PC-3 (cell line): ENCODE results near the gene REV1. TPM values are rescaled to one million over a fixed set of nuclear protein-coding genes. Genes with fewer than 3 reads are reported as not detected.
A peak's percentile ranks its signal among the peaks of the same experiment; 100 is the strongest.

Source experiments
- ATAC-seq: fragments of 200-7000 bp; cut with Tn5 transposase; 2 replicates; pipeline ENCODE4 v1.9.1; 2020; ENCODE audit warnings: mild to moderate bottlenecking, moderate library complexity
- BruUV-seq: library from RNA; stranded (reverse); fragments of 400-500 nt; replicated peaks from 2 replicates; lab custom pipeline; 2021; lab: Mats Ljungman, UMichigan
- CTCF ChIA-PET: fragments of 300-600 bp; sonication (Branson Sonifier 250); formaldehyde crosslinking; loops from one replicate; lab custom pipeline; 2022; ENCODE audit warnings: antibody characterized with exemption; lab: Charles Lee
- POLR2A ChIA-PET: fragments of 300-600 bp; sonication (Branson Sonifier 250); formaldehyde crosslinking; loops from one replicate; lab custom pipeline; 2022; ENCODE audit warnings: antibody characterized with exemption; ENCODE audit not compliant: unreplicated experiment; lab: Charles Lee
- DNase-seq: peaks from one replicate; pipeline ENCODE4 v3.0.0-alpha.2; 2015
- H2AFZ ChIP-seq: fragments of 300-600 bp; sonication (generic); 2 replicates; pipeline ENCODE4 v1.6.0; 2016; ENCODE audit warnings: antibody characterized with exemption, low read length
- H3F3A ChIP-seq: fragments of 300-600 bp; sonication (generic); one replicate; pipeline ENCODE4 v1.6.0; 2017; ENCODE audit warnings: antibody characterized with exemption, low read length, control low read depth, mild to moderate bottlenecking; ENCODE audit not compliant: unreplicated experiment
- H3K27ac ChIP-seq: fragments of 300-600 bp; sonication (generic); 2 replicates; pipeline ENCODE4 v1.5.1; 2016; ENCODE audit warnings: mild to moderate bottlenecking, low read length
- H3K27me3 ChIP-seq: fragments of 300-600 bp; sonication (generic); 2 replicates; pipeline ENCODE4 v1.6.1; 2016; ENCODE audit warnings: low read length, mixed read lengths
- H3K36me3 ChIP-seq: fragments of 300-600 bp; sonication (generic); 2 replicates; pipeline ENCODE4 v1.6.1; 2016; ENCODE audit warnings: low read depth, mixed run types, low read length, mixed read lengths
- H3K4me1 ChIP-seq: fragments of 300-600 bp; sonication (generic); 2 replicates; pipeline ENCODE4 v1.5.1; 2016; ENCODE audit warnings: low read length; ENCODE audit not compliant: insufficient read depth
- H3K4me2 ChIP-seq: fragments of 300-600 bp; sonication (generic); 2 replicates; pipeline ENCODE4 v1.6.0; 2016; ENCODE audit warnings: low read length
- H3K4me3 ChIP-seq: fragments of 300-600 bp; sonication (generic); 2 replicates; pipeline ENCODE4 v1.5.1; 2016; ENCODE audit warnings: mild to moderate bottlenecking, low read length, mixed read lengths
- H3K79me2 ChIP-seq: fragments of 300-600 bp; sonication (generic); 2 replicates; pipeline ENCODE4 v1.6.1; 2017; ENCODE audit warnings: low read length, mixed read lengths
- H3K9ac ChIP-seq: fragments of 300-600 bp; sonication (generic); 2 replicates; pipeline ENCODE4 v1.6.0; 2016; ENCODE audit warnings: mild to moderate bottlenecking, low read length
- H3K9me2 ChIP-seq: fragments of 300-600 bp; sonication (generic); replicated peaks from 2 replicates; pipeline ENCODE4 v1.6.1; 2016; ENCODE audit warnings: mixed run types, low read length, mixed read lengths
- H3K9me3 ChIP-seq: fragments of 300-600 bp; sonication (generic); 2 replicates; pipeline ENCODE4 v1.6.1; 2016; ENCODE audit warnings: low read length, mixed read lengths
- H4K20me1 ChIP-seq: fragments of 300-600 bp; sonication (generic); 2 replicates; pipeline ENCODE4 v1.6.1; 2016; ENCODE audit warnings: low read length, mixed read lengths
- EZH2 ChIP-seq: fragments of 300-600 bp; sonication (generic); IDR thresholded peaks from one replicate; pipeline ENCODE4 v1.6.1; 2017; ENCODE audit warnings: antibody characterized with exemption, mild to moderate bottlenecking, low read length; ENCODE audit not compliant: unreplicated experiment
- EZH2phosphoT487 ChIP-seq: fragments of 300-600 bp; sonication (generic); IDR thresholded peaks from 2 replicates; pipeline ENCODE4 v1.6.1; 2018; ENCODE audit warnings: mild to moderate bottlenecking, antibody characterized with exemption, low read length, borderline replicate concordance
- intact Hi-C: fragments of 100-400 bp; cut with micrococcal nuclease; formaldehyde crosslinking; loops from 2 replicates; pipeline ENCODE4 v1.9.0; 2023
- total RNA-seq: library from RNA; depleted of rRNA; stranded (reverse); fragments of >200 nt; gene quantifications from 2 replicates; pipeline ENCODE4 v1.2.3, GENCODE V29; 2014
- TF ChIP-seq, protein P1 (sequence below): fragments of 300-600 bp; sonication (generic); conservative IDR thresholded peaks from 2 replicates; pipeline ENCODE4 v1.5.1; 2017; ENCODE audit warnings: antibody characterized with exemption, low read depth, mild to moderate bottlenecking, low read length

The REV1 gene
- total RNA-seq, 1 experiment from 2014 or later, result 17.9 TPM

- no peaks in the 10 kb centered on the region for H3F3A ChIP-seq
- H3K4me2 ChIP-seq, result no peak overlapping the region
- H3K9me2 ChIP-seq, result no peaks in the 10 kb centered on the region
- H3K79me2 ChIP-seq, result no peaks in the 10 kb centered on the region
- H3K36me3 ChIP-seq, result peaks cover 32% of the 10 kb centered on the region
- H3K9ac ChIP-seq, result no peak overlapping the region
- DNase-seq (peak; percentile 19), ATAC-seq (no peak; the same call in 1 of the 2 replicates)
- intact Hi-C loops, result no loop called here
- no peak overlapping the region for H3K4me3 ChIP-seq
- BruUV-seq, result no TSS peak
- H2AFZ ChIP-seq, result no peak overlapping the region
- ChIA-PET POLR2A (no interaction called here), CTCF (no interaction called here)
- TF ChIP-seq EZH2 (no peak), EZH2phosphoT487 (no peak)
- TF ChIP-seq, protein P1, sequence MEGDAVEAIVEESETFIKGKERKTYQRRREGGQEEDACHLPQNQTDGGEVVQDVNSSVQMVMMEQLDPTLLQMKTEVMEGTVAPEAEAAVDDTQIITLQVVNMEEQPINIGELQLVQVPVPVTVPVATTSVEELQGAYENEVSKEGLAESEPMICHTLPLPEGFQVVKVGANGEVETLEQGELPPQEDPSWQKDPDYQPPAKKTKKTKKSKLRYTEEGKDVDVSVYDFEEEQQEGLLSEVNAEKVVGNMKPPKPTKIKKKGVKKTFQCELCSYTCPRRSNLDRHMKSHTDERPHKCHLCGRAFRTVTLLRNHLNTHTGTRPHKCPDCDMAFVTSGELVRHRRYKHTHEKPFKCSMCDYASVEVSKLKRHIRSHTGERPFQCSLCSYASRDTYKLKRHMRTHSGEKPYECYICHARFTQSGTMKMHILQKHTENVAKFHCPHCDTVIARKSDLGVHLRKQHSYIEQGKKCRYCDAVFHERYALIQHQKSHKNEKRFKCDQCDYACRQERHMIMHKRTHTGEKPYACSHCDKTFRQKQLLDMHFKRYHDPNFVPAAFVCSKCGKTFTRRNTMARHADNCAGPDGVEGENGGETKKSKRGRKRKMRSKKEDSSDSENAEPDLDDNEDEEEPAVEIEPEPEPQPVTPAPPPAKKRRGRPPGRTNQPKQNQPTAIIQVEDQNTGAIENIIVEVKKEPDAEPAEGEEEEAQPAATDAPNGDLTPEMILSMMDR, result no peak
- no peaks in the 10 kb centered on the region for H4K20me1 ChIP-seq
- H3K27ac ChIP-seq, result no peak overlapping the region
- no peaks in the 10 kb centered on the region for H3K27me3 ChIP-seq
- no peaks in the 10 kb centered on the region for H3K9me3 ChIP-seq
- H3K4me1 ChIP-seq, result peaks cover 7% of the 10 kb centered on the region; the same call in 1 of the 2 replicates
Observed at GRCh38 chr2:99420031-99420430, 69.8 kb downstream of the REV1 start.

DNA sequence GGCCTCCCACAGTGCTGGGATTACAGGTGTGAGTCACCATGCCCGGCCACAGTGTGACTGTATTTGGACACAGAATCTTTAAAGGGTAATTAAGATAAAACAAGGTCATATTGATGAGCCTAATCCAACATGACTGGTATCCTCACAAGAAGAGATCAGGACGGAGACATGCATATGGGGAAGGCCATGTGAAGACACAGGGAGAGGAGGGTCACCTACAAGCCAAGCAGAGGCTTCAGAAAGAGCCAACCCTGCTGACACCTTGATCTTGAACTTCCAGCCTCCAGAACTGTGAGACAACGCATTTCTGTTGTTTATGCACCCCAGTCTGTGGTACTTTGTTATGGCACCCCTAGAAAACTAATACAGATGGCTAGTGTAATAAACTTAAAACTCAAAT lies 72.4 kb downstream of the REV1 start:
- H3K4me1 ChIP-seq, result peaks cover 7% of the 10 kb centered on the region; the same call in 1 of the 2 replicates
- H3K9me2 ChIP-seq, result no peaks in the 10 kb centered on the region
- ATAC-seq, result no peak
- ChIA-PET CTCF (no interaction called here), POLR2A (no interaction called here)
- no peaks in the 10 kb centered on the region for H3F3A ChIP-seq
- H3K9ac ChIP-seq, result no peak overlapping the region
- H3K36me3 ChIP-seq, result peaks cover 25% of the 10 kb centered on the region; the same call in 1 of the 2 replicates
- no peak overlapping the region for H3K27ac ChIP-seq
- no peak overlapping the region for H3K4me3 ChIP-seq
- no peaks in the 10 kb centered on the region for H3K79me2 ChIP-seq
- TF ChIP-seq, protein P1, result no peak
- TF ChIP-seq EZH2, result no peak
- no peak for TF ChIP-seq EZH2phosphoT487
- intact Hi-C loops, result no loop called here
- BruUV-seq, result no TSS peak
- H3K4me2 ChIP-seq, result no peak overlapping the region
- DNase-seq, result no peak
- no peaks in the 10 kb centered on the region for H3K9me3 ChIP-seq
- H4K20me1 ChIP-seq, result no peaks in the 10 kb centered on the region
- H3K27me3 ChIP-seq, result no peaks in the 10 kb centered on the region
- H2AFZ ChIP-seq, result no peak overlapping the region

DNA sequence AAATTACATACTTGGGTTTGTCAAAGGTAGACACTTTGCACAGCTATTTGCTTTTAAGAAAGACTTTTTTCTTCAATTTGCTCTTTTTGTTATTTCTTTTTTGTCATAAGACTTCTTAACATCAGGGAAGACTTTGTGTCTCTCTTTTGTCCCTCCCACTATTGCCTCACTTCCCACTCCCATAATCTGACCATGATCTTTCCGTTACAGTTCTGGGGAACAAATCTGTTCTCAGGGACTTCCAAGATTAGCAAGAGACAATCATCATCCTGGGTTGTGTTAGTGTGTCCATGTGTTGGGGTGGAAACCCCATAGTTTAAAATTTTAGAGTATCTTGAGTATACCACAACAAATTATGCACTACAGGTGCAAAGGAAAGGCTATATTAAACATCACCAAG lies 75.3 kb downstream of the REV1 start:
- no TSS peak for BruUV-seq

More for the DNA sequence above, 75.3 kb downstream of the REV1 start:
- no peaks in the 10 kb centered on the region for H3F3A ChIP-seq
- no peaks in the 10 kb centered on the region for H3K4me1 ChIP-seq
- DNase-seq (no peak), ATAC-seq (no peak)
- no peak overlapping the region for H3K4me2 ChIP-seq
- H3K27ac ChIP-seq, result no peak overlapping the region
- ChIA-PET POLR2A (no interaction called here), CTCF (no interaction called here)
- H3K79me2 ChIP-seq, result no peaks in the 10 kb centered on the region
- intact Hi-C loops, result no loop called here
- no peak overlapping the region for H3K9ac ChIP-seq
- H4K20me1 ChIP-seq, result no peaks in the 10 kb centered on the region
- H2AFZ ChIP-seq, result no peak overlapping the region
- H3K9me3 ChIP-seq, result no peaks in the 10 kb centered on the region
- TF ChIP-seq EZH2, result no peak
- TF ChIP-seq EZH2phosphoT487, result no peak
- TF ChIP-seq, protein P1, result no peak
- no peaks in the 10 kb centered on the region for H3K9me2 ChIP-seq
- H3K4me3 ChIP-seq, result no peak overlapping the region
- H3K36me3 ChIP-seq, result peaks cover 25% of the 10 kb centered on the region; the same call in 1 of the 2 replicates
- H3K27me3 ChIP-seq, result no peaks in the 10 kb centered on the region
